Superior temporal gyrus (tissue), 1 donor: ENCODE results near the gene KPTN.
"Not testable (repeated sequence)": the region's sequence is repeated elsewhere in the genome, so short reads cannot be mapped to it uniquely, and the experiment has no call there.

ENCODE experiments used
- DNase-seq: peaks from one replicate; pipeline ENCODE4 v3.0.0-alpha.2; 2016; ENCODE audit errors: extremely low spot score

Gene KPTN

GRCh38 chr19:47492137-47492533 lies 8.1 kb upstream of the KPTN start:
- DNase-seq, result no peak

DNA sequence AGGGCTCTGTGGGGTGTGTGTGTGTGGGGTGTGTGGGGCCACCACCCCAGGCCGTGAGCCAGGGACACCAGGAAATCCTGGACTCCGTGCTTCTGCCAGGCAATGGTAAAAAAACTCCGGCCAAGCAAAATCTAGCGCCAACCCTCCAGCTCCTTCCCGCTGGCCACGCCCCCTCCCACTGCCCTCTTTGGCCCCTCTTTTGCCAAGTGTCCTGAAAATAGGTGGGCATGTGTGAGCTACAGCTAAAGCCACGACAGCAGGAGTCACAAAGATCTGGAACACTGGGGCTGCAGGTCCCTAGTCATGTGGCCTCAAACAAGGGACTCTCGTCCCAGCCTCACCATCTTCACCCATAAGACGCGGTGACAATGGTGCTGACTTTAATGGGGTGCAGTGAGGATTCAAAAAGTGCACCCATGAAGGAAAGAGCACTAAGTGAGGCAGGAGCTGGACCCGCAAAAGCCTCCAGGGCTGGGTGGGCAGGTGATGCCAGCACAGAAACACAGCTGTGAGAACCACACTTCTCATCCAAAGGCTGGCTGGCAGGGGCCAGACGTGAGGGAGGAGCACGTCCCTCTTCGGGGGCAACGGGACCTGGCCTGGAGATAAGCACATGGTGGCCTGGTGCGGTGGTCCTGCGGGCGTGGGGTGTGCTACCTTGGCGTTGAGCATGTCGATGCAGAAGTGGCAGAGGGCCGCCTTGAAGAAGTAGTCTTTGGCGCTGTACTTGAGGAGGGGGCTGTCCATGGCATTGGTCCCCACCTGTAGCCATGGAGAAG lies 7.5 kb upstream of the KPTN start:
- DNase-seq, result no peak

- no peak for DNase-seq
Observed at GRCh38 chr19:47490847-47491246, 6.8 kb upstream of the KPTN start.

DNA sequence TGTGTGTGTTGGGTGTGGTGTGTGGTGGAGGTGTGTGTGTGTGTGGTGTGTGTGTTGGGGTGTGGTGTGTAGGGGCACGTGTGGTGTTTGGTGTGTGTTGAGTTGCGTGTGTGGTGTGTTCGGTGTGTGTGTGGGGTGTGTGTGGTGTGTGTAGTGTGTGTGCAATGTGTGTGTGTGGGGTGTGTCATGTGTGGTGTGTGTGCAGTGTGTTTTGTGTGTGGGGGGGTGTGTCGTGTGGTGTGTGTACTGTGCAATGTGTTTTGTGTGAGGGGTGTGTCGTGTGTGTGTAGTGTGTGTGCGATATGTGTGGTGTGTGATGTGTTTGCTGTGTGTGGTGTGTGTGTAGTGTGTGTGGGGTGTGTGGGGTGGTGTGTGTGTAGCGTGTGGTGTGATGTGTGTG lies 6.0 kb upstream of the KPTN start:
- DNase-seq, result no peak

GRCh38 chr19:47489072-47489914 lies 5.3 kb upstream of the KPTN start:
- DNase-seq, result no peak

DNA sequence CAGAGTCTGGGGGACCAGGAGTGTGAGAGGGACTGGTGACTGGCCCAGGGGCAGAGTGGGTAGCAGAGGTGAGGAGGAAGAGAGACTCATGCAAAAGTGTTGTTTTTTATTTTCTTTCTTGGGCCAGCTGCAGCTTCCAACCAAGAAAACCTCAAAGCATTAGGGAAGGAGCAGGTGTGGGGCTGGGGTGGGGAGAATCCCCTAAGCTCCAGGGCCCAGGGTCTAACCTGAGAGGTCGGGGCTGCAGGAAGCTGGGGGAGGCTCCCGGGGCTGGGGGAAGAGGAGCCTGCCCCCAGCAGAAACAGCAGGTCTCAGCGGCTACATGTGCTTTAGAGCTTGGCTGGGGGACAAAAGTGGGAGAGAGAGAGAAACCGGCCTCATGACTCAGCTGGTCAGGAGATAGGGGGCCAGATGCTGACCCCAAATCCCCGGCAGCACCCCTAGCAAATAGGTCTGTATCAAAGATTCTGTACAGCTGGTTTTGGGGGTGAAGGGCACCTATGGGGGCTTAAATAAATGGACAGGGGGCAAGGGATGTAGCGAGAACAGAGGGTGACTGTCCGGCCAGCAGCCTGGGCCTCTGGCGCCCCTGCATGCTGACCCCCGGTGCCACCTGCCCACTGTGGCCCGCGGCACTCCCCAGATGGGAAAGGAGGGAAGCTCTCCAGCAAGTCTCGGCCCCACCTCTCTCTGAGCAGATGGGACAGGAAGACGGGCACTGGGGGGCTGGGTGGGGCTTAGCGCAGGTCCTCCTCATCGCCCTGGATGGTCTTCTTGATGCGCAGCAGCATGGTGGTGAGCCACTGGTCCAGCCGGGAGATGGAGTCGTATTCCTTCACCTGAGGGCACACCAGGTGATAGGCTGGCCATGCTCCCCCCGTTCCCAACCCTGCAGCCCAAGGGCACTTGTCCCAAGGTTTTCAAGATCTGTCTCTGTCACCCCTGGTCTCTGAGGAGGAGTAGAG lies 3.8 kb upstream of the KPTN start:
- DNase-seq, result no peak

DNA sequence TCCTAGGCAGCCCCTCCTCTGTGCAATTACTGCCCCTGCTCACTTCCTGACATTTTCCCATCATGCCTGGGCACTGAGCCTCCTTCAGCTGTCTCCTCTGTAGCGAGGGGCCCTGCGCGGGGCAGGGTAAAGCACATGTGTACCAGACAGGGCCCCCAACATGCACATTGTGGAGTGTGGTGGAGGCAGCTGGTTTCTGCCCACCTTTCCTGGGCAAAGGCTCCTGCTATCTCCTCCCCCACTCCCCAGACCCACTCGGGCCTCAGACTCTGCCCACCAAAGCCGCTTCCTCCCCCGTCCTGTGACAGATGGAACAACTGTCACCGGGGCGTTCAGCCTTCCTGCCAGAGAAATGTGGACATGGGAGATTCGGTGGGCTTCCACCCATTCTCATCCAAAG lies 2.9 kb upstream of the KPTN start:
- DNase-seq, result no peak

- not testable (repeated sequence) for DNase-seq
Observed at GRCh38 chr19:47486220-47486619, 2.2 kb upstream of the KPTN start.

GRCh38 chr19:47485210-47485609 lies 1.2 kb upstream of the KPTN start:
- DNase-seq, result no peak

DNA sequence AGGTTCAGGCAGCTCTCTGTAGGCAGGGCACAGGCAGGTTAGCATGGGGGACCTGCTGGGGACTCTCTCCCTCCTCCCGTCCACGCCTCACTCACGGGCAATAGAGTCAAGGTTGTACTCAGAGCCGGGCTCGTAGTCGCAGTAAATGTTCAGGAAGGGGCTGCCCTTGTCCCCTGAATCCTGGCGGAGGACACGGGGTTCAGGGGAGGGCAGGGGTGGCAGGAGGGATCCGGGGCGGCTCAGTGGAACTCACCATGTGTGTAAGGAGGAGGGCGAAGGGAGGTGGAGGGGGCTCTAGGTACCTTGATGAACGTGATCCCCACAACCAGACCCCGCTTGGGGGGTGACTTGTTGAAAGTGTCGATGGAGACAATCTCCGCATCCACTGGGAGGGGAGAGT lies 819 bp downstream of the KPTN start:
- no peak for DNase-seq

GRCh38 chr19:47481460-47482052 lies 2.5 kb downstream of the KPTN start:
- DNase-seq, result no peak

DNA sequence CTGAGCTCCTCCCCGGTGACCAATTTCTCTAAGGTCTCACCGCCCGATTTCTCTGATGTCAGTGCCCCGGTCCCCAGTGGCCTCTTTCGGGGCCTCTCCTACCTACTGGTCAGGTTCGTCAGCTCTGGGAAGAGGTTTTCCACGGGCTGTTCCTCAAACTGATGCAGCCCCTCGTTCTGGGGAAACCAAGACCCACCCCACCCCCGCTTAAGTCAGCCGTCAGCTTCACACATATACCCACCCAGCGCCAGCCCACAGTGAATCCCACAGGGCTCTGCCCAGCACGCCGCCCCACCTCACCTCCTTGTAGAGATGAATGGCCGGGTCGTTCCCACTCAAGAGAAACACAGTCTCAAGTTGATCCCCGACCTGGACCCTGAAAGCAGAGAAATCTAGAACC lies 3.4 kb downstream of the KPTN start:
- no peak for DNase-seq

GRCh38 chr19:47479701-47480503 lies 4.1 kb downstream of the KPTN start:
- DNase-seq, result no peak

DNA sequence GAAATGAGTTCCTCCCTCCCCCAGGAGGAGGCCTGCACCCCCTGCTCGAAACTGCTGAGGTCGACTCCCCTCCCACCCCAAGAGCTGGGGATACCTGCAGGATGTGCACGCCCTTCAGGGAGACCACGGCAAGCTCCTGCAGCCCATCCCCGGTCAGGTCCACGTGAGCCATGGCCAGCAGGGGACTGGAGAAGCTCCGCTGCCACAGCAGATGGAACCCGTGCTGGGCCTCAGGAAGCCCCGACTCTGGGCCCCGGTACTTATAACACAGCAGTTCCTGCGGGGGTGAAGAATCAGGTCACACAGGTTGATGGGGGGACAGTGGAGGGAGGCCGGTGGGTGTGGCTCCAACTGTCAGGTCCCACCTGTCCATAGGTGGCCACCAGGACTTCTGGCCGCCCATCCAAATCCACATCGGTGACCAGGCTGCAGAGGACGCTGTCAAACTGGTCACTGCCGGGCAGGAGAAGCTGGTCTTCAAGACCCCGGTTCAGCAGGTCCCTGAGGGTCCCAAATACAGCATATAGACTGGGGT lies 7.5 kb downstream of the KPTN start:
- DNase-seq, result no peak

DNA sequence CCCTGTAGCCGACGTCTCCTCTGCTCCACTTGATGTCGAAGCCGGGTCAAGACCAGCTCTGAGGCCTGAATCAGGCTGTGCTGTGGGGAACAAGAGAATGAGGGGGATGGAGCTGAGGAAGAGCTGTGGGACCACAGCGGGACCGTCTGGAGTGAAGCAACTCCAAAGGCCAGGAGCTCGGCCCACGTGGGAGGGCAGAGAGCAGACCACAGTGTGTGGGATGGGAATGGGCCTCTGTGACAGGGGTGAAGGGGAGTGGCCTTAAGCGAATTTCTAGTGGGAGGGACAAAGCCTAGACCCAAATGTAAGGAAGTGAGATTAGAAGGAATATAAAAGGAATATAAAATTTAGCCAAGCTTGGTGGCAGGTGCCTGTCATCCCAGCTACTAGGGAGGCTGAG lies 8.6 kb downstream of the KPTN start:
- no peak for DNase-seq

GRCh38 chr19:47473336-47473735 lies 10.7 kb downstream of the KPTN start:
- DNase-seq, result no peak

- no peak for DNase-seq
Observed at GRCh38 chr19:47471733-47472457, 12.1 kb downstream of the KPTN start, which contains the start of gene SLC8A2. SLC8A2 (minus strand) TSS chr19:47471893; CDS start chr19:47466403, 5,490 bp downstream.

DNA sequence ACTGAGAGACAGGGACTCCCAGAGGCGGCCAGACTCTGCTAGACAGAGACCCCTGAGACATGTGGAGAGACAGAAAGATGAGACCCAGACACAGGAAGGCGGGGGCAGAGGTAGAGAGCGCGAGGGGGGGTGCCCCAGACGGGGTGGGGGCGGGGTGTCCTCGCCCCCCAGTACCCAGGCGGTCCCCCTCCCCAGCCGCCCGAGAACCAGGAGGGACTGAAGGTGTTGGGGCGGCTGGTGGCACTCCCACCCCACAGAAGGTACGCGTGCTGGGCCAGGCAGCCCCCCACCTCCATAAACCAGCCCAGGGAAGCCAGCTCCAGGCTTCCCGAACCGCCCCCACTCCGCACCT lies 12.7 kb downstream of the KPTN start:
- DNase-seq, result no peak

GRCh38 chr19:47470447-47471195 lies 13.4 kb downstream of the KPTN start:
- DNase-seq, result no peak
